Measurements from ENCODE around the gene TTBK2. TPM values are rescaled to one million over a fixed set of nuclear protein-coding genes. Genes with fewer than 3 reads are reported as not detected.

The TTBK2 gene
- total RNA-seq, 2 experiments from 2014 or later: 17.5 to 20.1 TPM

- Mint-ChIP-seq H3K27me3 (no peaks in the 10 kb centered on the region), H3K4me3 (no peak overlapping the region), H3K4me1 (ENCODE audit: low read depth) (no peaks in the 10 kb centered on the region), H3K9me3 (no peaks in the 10 kb centered on the region), H3K27ac (no peak overlapping the region), H3K36me3 (ENCODE audit: low read depth) (peaks cover 65% of the 10 kb centered on the region)
- H3K27me3 ChIP-seq (ENCODE audit: control insufficient read depth in 1 of 2, insufficient read depth in 2 of 2, low read length in 2 of 2): no peaks in the 10 kb centered on the region
- CTCF ChIA-PET: no interaction called here
- H3K4me3 ChIP-seq (ENCODE audit: low read length): no peak overlapping the region
- H3K27ac ChIP-seq (ENCODE audit: low read depth in 1 of 2, low read length in 2 of 2): no peak overlapping the region
- DNase-seq (no peak), ATAC-seq (ENCODE audit: poor library complexity) (no peak)
- POLR2A ChIA-PET: no interaction called here
- intact Hi-C loops (cut with DNase I, micrococcal nuclease): no loop called here
- H3K9me3 ChIP-seq (ENCODE audit: control insufficient read depth in 1 of 2, insufficient read depth in 1 of 2, low read length in 2 of 2): no peaks in the 10 kb centered on the region
- no peaks in the 10 kb centered on the region for H3K4me1 ChIP-seq (ENCODE audit: insufficient read depth, low read length)
- peaks cover 6% of the 10 kb centered on the region for H3K36me3 ChIP-seq (ENCODE audit: insufficient read depth, low read length)
- TF ChIP-seq, protein P1, sequence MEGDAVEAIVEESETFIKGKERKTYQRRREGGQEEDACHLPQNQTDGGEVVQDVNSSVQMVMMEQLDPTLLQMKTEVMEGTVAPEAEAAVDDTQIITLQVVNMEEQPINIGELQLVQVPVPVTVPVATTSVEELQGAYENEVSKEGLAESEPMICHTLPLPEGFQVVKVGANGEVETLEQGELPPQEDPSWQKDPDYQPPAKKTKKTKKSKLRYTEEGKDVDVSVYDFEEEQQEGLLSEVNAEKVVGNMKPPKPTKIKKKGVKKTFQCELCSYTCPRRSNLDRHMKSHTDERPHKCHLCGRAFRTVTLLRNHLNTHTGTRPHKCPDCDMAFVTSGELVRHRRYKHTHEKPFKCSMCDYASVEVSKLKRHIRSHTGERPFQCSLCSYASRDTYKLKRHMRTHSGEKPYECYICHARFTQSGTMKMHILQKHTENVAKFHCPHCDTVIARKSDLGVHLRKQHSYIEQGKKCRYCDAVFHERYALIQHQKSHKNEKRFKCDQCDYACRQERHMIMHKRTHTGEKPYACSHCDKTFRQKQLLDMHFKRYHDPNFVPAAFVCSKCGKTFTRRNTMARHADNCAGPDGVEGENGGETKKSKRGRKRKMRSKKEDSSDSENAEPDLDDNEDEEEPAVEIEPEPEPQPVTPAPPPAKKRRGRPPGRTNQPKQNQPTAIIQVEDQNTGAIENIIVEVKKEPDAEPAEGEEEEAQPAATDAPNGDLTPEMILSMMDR (IDR thresholded peaks at IDR 0.05): no peak
These were observed 95.0 kb downstream of the TTBK2 start for GRCh38 chr15:42825599-42825998.

DNA sequence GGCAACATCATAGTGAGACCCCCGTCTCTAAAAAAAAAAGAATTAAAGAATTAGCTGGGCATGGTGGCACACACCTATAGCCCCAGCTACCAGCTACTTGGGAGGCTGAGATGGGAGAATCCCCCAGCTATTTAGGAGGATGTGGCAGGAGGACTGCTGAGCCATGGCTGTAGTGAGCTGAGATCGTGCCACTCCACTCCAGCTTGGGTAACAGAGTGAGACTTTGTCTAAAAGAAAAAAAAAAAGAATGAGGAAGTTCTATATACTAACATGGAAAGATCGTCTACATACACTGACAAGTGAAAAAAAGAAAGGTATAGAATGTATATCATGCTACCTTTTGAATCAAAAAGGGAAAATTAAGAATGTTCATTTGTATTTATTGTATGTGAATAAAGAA is 99.8 kb downstream of the TTBK2 start:
- H3K4me3 Mint-ChIP-seq: no peak overlapping the region
- POLR2A ChIA-PET: no interaction called here
- CTCF ChIA-PET: no interaction called here

GRCh38 chr15:42819786-42820185 is 100.8 kb downstream of the TTBK2 start:
- H3K36me3 Mint-ChIP-seq (ENCODE audit: low read depth): peaks cover 43% of the 10 kb centered on the region
- no peak for DNase-seq
- Histone ChIP-seq H3K27ac (ENCODE audit: low read depth in 1 of 2, low read length in 2 of 2) (no peak overlapping the region), H3K9me3 (ENCODE audit: control insufficient read depth in 1 of 2, insufficient read depth in 1 of 2, low read length in 2 of 2) (no peaks in the 10 kb centered on the region), H3K36me3 (ENCODE audit: insufficient read depth, low read length) (peaks cover 5% of the 10 kb centered on the region), H3K27me3 (ENCODE audit: control insufficient read depth in 1 of 2, insufficient read depth in 2 of 2, low read length in 2 of 2) (no peaks in the 10 kb centered on the region), H3K4me3 (ENCODE audit: low read length) (no peak overlapping the region), H3K4me1 (ENCODE audit: insufficient read depth, low read length) (no peaks in the 10 kb centered on the region)
- H3K4me1 Mint-ChIP-seq (ENCODE audit: low read depth): no peaks in the 10 kb centered on the region
- no peaks in the 10 kb centered on the region for H3K9me3 Mint-ChIP-seq
- no peak for ATAC-seq (ENCODE audit: poor library complexity)
- intact Hi-C loops (cut with DNase I, micrococcal nuclease): no loop called here
- TF ChIP-seq, protein P1 (IDR thresholded peaks at IDR 0.05): no peak
- POLR2A ChIA-PET: no interaction called here
- CTCF ChIA-PET: interaction anchor here (1.2 kb wide), 1 partner anchor 106 kb away, joined by 3 read pairs; no protein-coding TSS in a partner anchor
- H3K27ac Mint-ChIP-seq: no peak overlapping the region
- H3K27me3 Mint-ChIP-seq: no peaks in the 10 kb centered on the region
- H3K4me3 Mint-ChIP-seq: no peak overlapping the region

More for the DNA sequence above, 99.8 kb downstream of the TTBK2 start:
- Histone ChIP-seq H3K4me3 (ENCODE audit: low read length) (no peak overlapping the region), H3K27ac (ENCODE audit: low read depth in 1 of 2, low read length in 2 of 2) (no peak overlapping the region), H3K4me1 (ENCODE audit: insufficient read depth, low read length) (no peaks in the 10 kb centered on the region), H3K27me3 (ENCODE audit: control insufficient read depth in 1 of 2, insufficient read depth in 2 of 2, low read length in 2 of 2) (no peaks in the 10 kb centered on the region), H3K9me3 (ENCODE audit: control insufficient read depth in 1 of 2, insufficient read depth in 1 of 2, low read length in 2 of 2) (no peaks in the 10 kb centered on the region), H3K36me3 (ENCODE audit: insufficient read depth, low read length) (peaks cover 5% of the 10 kb centered on the region)
- TF ChIP-seq, protein P1 (IDR thresholded peaks at IDR 0.05): no peak
- H3K27ac Mint-ChIP-seq: no peak overlapping the region
- H3K27me3 Mint-ChIP-seq: no peaks in the 10 kb centered on the region
- H3K36me3 Mint-ChIP-seq (ENCODE audit: low read depth): peaks cover 46% of the 10 kb centered on the region
- no peaks in the 10 kb centered on the region for H3K4me1 Mint-ChIP-seq (ENCODE audit: low read depth)
- intact Hi-C loops (cut with DNase I, micrococcal nuclease): no loop called here
- H3K9me3 Mint-ChIP-seq: no peaks in the 10 kb centered on the region
- no peak for ATAC-seq (ENCODE audit: poor library complexity)
- no peak for DNase-seq

All from CD4-positive, alpha-beta T cell (primary cell).